Left lobe of liver (tissue), 2 donors: ENCODE results near the gene TSTD2. TPM values are rescaled to one million over a fixed set of nuclear protein-coding genes. Genes with fewer than 3 reads are reported as not detected.
"Not testable (repeated sequence)": the region's sequence is repeated elsewhere in the genome, so short reads cannot be mapped to it uniquely, and the experiment has no call there.

Experiments used
- ATAC-seq: fragments of 200-7000 bp; cut with Tn5 transposase; one replicate; pipeline ENCODE4 v1.9.1; 2020; ENCODE audit warnings: mild to moderate bottlenecking, moderate library complexity
- DNase-seq: peaks from one replicate; pipeline ENCODE4 v3.0.0-alpha.2; 2020; ENCODE audit warnings: low spot score
- total RNA-seq: library from RNA; stranded (reverse); gene quantifications from one replicate; pipeline ENCODE4 v1.2.1, GENCODE V29; 2021
- donor health status: DM: no; HTN: no; CAD: no; lungs with moderate emphysema.
- donor health status: DM: no; HTN: yes; CAD: no.

The TSTD2 gene
- total RNA-seq, 1 donor from 2014 or later = 8.1 TPM

GRCh38 chr9:97593960-97594359 is 39.2 kb downstream of the TSTD2 start:
- DNase-seq (no peak), ATAC-seq (no peak)

DNA sequence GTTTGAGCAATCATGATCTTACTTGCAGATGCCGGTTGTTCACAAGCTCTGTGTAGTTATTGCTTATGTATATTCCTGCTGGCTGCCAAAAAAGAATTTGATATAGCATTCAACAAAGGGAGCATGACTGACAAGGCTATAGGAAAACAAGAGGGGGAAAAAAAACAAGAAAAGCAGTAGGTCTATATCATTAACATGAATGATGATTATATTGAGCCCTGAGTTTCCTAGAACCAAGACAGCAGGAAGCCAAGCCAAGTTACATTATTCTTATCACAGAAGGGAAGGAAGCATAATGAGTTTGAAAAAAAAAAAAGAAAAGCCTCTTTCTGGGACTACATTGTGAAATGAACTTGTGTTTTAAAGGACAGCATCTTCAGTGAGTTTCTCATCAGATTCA is 41.0 kb downstream of the TSTD2 start:
- DNase-seq (no peak), ATAC-seq (no peak)

GRCh38 chr9:97591535-97591934 is 41.6 kb downstream of the TSTD2 start:
- DNase-seq (no peak), ATAC-seq (peak; percentile 16)

DNA sequence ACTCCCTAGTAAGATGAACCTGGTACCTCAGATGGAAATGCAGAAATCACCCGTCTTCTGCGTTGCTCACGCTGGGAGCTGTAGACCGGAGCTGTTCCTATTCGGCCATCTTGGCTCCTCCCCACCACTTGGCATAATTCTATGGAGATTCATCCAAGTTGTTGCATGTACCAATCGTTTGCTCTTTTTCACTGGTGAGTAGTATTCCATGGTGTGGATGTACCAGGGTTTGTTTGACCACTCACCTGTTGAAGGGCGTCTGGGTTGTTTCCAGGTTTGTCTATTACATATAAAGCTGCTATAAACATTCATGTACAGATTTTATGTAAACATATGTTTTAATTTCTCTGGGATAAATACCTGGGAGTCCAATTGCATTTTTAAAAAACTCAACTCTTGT is 46.3 kb downstream of the TSTD2 start:
- not testable (repeated sequence) for DNase-seq, ATAC-seq

DNA sequence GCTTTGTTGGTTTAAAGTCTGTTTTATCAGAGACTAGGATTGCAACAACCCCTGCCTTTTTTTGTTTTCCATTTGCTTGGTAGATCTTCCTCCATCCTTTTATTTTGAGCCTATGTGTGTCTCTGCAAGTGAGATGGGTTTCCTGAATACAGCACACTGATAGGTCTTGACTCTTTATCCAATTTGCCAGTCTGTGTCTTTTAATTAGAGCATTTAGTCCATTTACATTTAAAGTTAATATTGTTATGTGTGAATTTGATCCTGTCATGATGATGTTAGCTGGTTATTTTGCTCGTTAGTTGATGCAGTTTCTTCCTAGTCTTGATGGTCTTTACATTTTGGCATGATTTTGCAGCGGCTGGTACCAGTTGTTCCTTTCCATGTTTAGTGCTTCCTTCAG is 48.4 kb downstream of the TSTD2 start:
- ATAC-seq, DNase-seq: not testable (repeated sequence)

GRCh38 chr9:97581590-97581989 is 51.6 kb downstream of the TSTD2 start:
- DNase-seq, ATAC-seq: not testable (repeated sequence)

DNA sequence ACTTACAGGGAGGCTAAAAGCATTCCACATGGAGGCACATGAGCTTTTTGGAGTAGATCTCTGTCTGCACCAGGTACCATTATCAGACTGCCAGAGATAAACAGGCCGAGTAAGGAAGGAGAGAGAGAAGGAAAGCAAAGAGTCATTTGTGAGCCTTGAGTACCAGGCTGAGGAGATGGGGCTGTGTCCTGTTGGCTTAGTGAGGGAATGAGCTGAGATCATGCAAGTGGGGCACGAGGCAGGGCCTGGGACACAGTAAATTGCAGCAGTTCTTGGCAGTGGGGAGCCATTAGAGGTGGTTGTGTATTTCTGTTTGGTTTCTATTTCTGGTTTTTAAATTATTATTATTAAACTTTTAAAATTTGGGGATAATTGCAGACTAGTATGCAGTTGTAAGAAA is 53.3 kb downstream of the TSTD2 start:
- no peak for ATAC-seq
- DNase-seq = peak; percentile 10

- no peak for ATAC-seq
Observed at GRCh38 chr9:97578846-97579245, 54.3 kb downstream of the TSTD2 start.

DNA sequence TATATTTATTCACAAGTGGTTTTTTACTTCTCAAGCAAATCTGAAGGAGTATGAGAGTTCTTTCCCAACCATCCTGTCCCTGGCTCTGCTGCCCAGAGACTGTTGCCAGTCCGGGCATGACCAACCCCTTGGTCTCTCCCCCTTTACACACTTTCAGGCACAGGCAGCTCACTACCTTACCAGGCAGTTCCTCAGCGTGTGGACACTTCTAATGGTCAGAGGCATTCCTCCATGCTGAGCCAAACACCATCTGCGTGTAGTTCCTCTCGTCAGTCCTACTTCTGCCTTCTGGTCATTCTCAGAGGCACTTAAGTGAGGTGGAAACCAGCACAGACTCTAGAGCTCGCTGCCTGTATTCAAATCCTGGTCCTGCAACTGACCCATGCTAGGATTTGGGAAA is 56.1 kb downstream of the TSTD2 start:
- ATAC-seq (no peak), DNase-seq (peak; percentile 36)

More at GRCh38 chr9:97578846-97579245, 54.3 kb downstream of the TSTD2 start:
- peak; percentile 38 for DNase-seq

DNA sequence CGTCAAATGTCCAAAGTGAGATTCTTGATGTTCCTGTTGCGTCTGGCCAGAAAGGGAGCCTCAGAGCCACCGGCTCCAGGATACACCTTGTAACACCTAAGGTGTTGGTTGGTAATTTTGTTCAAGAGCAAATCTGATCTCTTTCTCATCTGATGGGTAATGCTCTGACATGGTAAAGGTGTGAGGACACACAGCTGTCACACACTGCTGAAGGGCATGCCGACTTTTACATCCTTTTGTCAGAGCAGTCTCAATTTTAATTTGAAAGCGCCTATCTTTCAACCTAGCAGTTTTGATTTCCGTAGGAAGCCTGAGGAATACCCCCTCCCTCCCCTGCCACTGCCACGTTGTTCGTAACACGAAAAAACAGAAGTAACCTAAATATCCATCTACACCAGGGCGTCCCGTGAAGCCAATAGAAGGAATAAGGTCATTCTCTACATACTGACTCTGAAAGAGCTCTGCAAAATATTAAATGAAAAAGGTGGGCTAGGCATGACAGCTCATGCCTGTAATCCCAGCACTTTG is 57.4 kb downstream of the TSTD2 start:
- no peak for ATAC-seq
- DNase-seq = peak; percentile 31

GRCh38 chr9:97574921-97575672 is 58.1 kb downstream of the TSTD2 start:
- not testable (repeated sequence) for DNase-seq, ATAC-seq

- not testable (repeated sequence) for ATAC-seq, DNase-seq
Observed at GRCh38 chr9:97574101-97574571, 59.0 kb downstream of the TSTD2 start.

GRCh38 chr9:97573482-97574073 is 59.6 kb downstream of the TSTD2 start:
- ATAC-seq (no peak), DNase-seq (no peak)

DNA sequence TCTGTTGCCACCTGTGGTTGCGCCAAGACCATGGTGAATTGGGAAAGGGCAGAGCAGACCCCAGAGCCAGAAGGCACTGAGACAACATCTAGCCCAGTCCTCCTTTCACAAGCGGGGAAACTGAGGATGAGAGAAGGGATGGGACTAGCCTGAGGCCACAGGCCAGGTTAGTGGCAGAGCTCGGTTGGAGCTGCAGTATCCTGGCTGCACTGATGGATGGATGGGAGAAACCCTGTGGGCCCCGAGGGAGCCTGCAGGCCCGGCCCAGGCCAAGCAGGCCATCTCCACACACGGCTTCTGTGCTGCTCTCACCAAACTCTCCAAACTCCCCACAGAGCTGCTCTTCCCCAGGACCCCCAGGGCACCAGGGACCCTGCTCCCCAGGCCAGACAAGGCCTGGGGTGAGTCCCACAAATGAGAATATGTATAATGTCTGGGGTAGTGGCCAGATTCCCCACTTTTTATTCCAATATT is 60.2 kb downstream of the TSTD2 start:
- DNase-seq (no peak), ATAC-seq (no peak)

GRCh38 chr9:97572196-97572891 is 60.8 kb downstream of the TSTD2 start:
- DNase-seq = peak; percentile 83
- ATAC-seq = peak; percentile 80

DNA sequence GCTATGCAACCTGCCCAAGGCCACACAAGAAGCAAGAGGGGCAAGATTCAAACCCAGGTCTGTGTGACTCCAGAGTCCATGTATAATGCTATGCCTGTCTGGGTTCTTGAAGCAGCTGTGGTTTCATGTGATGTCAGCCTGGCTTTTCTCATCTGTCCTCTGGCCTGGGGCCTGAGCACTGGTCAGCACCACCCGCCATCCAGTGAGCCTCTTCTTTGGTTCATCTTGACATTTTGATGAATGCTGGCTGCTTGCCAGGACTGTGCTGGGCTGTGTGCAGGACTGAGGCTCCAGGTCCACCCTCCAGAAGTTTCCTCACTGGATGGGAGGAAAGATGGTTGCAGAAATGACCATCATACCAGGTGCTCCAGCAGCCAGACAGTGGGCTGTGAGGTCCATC is 61.5 kb downstream of the TSTD2 start:
- peak; percentile 55 for DNase-seq
- ATAC-seq = peak; percentile 9

GRCh38 chr9:97570899-97571298 is 62.3 kb downstream of the TSTD2 start:
- peak; percentile 94 for DNase-seq
- peak; percentile 83 for ATAC-seq

- ATAC-seq = no peak
- DNase-seq = peak; percentile 22
Observed at GRCh38 chr9:97568461-97569275, 64.5 kb downstream of the TSTD2 start.

DNA sequence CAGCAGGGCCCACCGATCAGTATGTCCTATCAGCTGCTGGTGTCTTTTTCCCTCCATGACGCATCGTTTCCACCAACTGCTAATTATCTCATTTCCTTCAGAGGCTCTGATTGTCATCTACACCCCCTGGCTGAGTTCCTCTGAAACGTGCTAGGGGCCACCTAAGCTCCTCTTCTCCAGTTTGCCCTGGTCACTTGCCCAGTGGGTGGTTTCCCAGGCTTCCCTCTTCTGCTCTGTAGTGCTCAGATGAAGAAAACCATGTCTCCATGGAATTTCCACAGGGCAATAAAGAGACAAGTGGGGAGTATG is 65.3 kb downstream of the TSTD2 start:
- no peak for ATAC-seq
- DNase-seq = no peak

DNA sequence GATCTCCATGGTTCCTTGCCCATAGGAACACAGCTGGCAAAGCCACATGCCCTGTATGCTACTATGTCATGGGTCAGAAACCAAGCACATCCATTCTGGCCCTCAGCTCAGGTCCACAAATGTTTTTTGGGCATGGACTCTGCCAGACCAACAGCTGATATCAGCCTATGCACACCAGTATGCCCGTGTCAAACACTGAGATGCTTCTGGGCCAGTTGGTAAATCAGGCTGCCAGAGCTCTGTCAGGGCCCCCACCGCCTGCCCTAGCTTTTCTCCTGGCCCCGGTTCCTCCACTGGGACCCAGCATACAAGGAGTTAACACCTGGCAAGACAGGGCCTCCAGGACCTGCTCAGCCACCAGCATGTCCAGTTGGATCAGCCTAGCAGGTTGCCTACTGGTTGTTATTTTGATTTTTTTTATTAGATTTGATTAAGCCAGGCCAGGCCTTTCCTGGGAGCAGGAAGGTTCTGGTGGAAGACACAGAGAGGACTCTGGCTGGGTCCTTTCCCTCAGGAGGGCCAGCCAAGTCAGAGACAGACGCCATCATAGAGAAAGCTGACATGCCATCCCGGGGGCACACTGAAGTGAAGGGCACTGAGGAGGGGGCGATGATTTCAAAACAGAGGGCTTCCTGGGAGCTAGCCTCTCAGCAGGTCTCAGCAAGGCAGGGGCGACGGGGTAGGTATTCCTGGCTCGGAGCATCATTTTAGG is 65.8 kb downstream of the TSTD2 start:
- DNase-seq (peak; percentile 39), ATAC-seq (no peak)
